Activated gamma-delta T cell treated with anti-CD3 and anti-CD28 coated beads, Interleukin-2, amount 50 U/mL, for 16 hours (primary cell): ENCODE measurements around the gene PI3.
"Not testable (repeated sequence)": the region's sequence is repeated elsewhere in the genome, so short reads cannot be mapped to it uniquely, and the experiment has no call there.

Experiments
- DNase-seq: peaks from one replicate; pipeline ENCODE4 v3.0.0-alpha.2; 2020; ENCODE audit warnings: low read depth

Gene PI3, protein sequence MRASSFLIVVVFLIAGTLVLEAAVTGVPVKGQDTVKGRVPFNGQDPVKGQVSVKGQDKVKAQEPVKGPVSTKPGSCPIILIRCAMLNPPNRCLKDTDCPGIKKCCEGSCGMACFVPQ

GRCh38 chr20:45174434-45175364 lies at the start of gene PI3:
Gene PI3, plus strand, starts transcription at chr20:45174902. Its CDS starts 21 bp downstream, at chr20:45174923.
- DNase-seq, result no peak

- no peak for DNase-seq
These were observed 46.6 kb upstream of the PI3 start for GRCh38 chr20:45128099-45128498.

- DNase-seq, result no peak
These were observed 37.8 kb upstream of the PI3 start for GRCh38 chr20:45136911-45137310.

- DNase-seq, result no peak
These were observed 36.0 kb upstream of the PI3 start for GRCh38 chr20:45138561-45139300.

DNA sequence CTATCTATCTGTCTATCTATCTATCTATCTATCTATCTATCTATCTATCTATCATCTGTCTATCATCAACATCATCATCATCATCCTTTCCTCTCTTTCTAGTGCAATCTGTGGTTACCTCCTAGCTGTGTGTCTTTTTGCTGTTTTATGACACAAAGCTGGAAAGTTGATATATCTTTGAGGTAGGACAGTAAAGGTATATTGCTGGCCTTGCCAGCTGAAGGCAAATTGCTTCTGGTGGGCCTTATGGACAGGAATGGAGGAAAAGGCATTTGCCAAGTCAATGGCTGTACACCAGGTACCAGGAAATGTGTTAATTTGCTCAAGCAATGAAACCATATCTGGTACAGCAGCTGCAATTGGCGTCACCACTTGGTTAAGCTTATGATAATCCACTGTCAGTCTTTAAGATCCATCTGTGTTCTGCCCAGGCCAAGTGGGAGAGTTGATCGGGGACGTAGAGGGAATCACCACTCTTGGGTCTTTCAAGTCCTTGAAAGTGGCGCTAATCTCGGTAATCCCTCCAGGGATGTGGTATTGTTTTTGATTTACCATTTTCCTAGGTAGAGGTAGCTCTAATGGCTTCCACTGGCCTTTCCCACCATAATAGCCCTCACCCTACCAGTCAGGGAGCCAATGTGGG lies 34.8 kb upstream of the PI3 start:
- DNase-seq, result not testable (repeated sequence)

- DNase-seq, result no peak
These were observed 33.9 kb upstream of the PI3 start for GRCh38 chr20:45140836-45141235.

DNA sequence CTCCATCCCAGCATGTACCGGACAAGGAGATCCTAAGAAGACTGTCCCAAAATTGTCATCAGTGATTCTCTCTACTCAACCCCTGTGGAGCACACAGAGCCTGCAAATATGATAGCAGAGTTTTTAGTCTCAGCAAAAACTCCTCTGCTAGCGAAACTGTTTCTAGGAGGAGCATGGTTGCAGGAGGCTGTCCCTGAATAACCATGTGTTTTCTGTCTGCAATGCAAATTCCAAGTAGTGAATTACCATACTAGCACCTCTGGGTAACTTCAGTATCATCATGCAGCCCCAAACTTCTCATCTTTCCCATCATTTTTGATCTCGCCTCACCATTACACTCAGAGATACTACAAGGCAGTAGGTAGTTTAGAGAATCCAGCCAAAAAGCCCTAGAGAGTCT lies 25.6 kb upstream of the PI3 start:
- no peak for DNase-seq

DNA sequence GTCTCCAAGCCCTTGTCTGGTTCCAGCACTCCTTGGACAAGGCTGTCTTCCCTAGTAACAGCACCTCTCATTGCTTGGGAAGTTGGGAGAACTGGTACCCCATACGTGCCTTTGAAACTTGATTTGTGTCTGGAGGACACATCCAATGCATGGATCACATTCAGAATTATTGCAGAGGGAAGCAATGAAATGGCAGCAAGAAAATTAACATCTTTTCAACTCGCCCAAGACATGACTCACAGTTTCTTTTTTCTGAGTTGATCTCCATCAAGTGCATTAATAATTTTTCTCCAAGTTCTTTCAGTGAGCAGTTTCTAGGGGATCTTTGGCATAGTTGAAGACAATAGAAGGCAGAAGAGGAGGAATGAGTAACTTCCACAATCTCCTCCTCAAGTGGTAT lies 22.3 kb upstream of the PI3 start:
- DNase-seq, result no peak

DNA sequence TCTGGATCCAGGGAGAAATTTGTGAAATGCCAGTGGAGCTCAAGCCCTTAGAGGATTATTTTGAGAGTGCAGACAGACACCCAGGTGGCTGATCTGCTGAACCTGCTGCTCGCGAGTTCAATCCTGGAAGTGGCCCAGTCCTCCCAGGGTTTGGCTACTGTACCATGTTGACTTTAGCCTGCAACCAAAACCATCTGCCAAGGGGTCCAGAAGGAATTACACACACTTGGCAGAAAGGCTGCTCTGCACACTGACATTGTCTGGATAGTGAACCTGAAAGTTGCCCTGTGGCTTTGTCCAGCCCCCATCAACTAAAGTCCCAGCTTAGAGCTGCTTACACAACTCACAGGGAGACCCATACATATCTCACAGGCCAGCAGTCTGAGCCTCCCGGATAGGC lies 21.6 kb upstream of the PI3 start:
- DNase-seq, result no peak

- DNase-seq, result no peak
These were observed 20.9 kb upstream of the PI3 start for GRCh38 chr20:45153752-45154151.

GRCh38 chr20:45154183-45154582 lies 20.5 kb upstream of the PI3 start:
- no peak for DNase-seq

DNA sequence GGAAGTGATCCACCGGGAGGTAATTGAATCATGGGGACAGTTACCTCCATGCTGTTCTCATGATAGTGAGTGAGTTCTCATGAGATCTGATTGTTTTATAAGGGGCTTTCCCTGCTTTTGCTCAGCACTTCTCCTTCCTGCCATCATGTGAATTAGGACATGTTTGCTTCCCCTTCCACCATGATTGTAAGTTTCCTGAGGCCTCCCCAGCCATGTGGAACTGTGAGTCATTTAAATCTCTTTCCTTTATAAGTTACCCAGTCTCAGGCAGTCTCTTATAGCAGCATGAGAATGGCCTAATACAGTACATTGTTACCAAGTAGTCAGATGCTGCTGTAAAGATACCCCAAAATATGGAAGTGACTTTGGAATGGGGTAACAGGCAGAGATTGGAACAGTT lies 19.9 kb upstream of the PI3 start:
- not testable (repeated sequence) for DNase-seq

DNA sequence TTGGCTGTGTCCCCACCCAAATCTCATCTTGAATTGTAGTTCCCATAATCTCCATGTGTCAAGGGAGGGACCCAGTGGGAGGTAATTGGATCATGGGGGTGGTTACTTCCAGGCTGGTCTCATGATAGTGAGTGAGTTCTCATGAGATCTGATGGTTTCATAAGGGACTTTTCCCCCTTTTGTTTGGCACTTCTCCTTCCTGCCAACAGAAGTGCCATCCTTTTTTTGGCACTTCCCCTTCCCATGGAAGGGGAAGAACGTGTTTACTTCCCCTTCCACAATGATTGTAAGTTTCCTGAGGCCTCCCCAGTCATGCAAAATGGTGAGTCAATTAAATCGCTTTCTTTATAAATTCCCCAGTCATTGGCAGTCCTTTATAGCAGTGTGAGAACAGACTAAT lies 18.0 kb upstream of the PI3 start:
- DNase-seq, result no peak

- DNase-seq, result no peak
These were observed 16.7 kb upstream of the PI3 start for GRCh38 chr20:45157962-45158361.

GRCh38 chr20:45163083-45163803 lies 11.5 kb upstream of the PI3 start:
- no peak for DNase-seq

DNA sequence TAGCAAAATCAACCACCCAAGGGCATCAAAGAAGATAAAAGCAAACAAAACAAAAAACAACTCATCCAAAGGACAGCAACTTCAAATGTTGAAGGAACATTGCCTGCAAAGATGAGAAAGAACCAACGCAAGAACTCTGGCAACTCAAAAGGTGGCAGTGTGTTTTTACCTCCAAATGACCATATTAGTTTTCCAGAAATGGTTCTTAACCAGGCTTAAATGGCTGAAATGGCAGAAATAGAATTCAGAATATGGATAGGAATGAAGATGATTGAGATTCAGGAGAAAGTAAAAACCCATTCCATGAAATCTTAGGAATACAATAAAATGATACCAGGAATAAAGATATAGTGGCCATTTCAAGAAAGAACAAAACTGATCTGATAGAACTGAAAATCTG lies 9.8 kb upstream of the PI3 start:
- no peak for DNase-seq

- DNase-seq, result no peak
These were observed 1.2 kb upstream of the PI3 start for GRCh38 chr20:45173522-45173921.

DNA sequence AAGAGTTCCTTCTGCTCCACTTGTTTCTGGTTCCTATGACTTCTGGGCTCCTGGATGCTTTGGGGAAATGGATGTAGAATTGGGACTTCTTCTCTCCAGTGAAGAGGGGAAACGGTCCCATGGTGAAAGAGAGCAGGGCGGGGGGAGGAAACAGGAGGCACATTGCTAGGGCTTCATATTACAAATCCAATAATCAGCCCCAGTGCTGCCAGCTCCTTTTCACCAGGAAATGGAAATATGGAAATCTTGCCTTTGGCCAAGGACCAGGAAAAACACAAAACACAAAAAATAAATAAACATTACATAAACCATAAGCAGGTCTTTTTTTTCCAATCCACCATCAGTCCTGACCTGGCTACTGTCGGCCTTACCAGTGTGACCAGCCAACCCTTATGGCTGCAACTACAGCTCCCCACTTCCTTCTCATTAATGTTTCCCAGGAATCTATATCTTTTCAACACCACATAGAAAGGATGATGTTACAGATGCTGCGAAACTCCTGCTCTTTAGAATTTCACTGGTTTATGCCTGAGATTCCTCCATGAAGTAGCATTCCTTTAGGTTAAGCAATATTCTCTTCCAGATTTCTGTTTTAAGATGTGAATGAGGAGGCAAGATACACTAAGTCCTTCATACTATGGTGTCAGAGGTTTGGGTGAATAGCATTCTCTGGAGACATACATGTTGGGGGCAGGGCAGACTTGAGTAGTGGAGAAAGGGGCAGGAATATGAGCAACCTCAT lies 2.0 kb downstream of the PI3 start:
- no peak for DNase-seq

DNA sequence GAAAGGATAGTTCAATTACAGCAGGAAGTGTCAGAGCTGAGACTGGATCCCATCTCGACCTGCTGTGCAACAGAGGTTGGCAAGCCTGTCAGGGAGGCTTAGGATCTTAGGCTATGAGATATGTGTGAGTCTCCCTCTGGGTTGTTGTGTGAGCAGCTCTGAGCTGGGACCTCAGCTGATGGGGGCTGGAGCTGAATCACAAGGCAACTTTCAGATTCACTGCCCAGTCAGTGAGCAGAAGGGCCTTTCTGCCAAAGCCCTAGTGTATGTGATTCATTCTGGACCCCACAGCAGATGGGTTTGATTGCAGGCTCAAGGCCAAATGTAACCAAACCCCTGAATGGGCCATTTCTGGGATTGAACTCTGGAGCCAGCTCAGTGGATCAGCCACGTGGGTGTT lies 4.5 kb downstream of the PI3 start:
- no peak for DNase-seq

DNA sequence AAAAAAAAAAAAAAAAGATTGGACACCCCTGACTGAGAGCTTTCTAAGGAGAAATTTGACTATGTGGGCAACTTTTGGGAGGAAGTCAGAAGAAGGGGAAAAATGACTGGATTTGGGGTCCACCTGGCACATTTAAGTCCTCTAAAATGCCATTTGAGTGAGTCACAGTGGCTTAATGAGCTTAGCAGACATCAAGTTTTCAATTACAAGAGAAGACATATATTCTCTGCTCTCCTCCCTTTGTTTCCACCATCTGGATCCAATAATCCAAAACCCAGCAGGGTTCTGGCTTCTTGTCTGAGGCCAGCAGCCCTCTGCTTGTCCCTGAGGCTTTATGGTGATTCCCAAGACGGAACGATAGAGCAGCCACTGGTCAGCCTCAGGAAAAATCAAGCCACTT lies 6.9 kb downstream of the PI3 start:
- DNase-seq, result no peak

GRCh38 chr20:45183084-45183483 lies 8.4 kb downstream of the PI3 start:
- no peak for DNase-seq
